Transverse colon (tissue), 4 donors: ENCODE data around the gene SP100. TPM values are rescaled to one million over a fixed set of nuclear protein-coding genes. Genes with fewer than 3 reads are reported as not detected.

Source experiments
- DNase-seq: peaks from one replicate; pipeline ENCODE4 v3.0.0-alpha.2; 2019
- H3K27ac ChIP-seq, 4 donors: fragments of 200-600 bp; sonication (generic); 2 replicates each; pipeline ENCODE4 v1.5.1; 2016 to 2018; ENCODE audit warnings: inconsistent platforms in 4 of 4
- H3K27me3 ChIP-seq: fragments of 200-600 bp; sonication (generic); 2 replicates; pipeline ENCODE4 v1.5.1; 2017; ENCODE audit warnings: inconsistent platforms
- H3K36me3 ChIP-seq, 4 donors: fragments of 200-600 bp; sonication (generic); 2 replicates each; pipeline ENCODE4 v1.5.1; 2017 to 2019; ENCODE audit warnings: inconsistent platforms in 4 of 4
- H3K4me1 ChIP-seq, 4 donors: fragments of 200-600 bp; sonication (generic); 2 replicates each; pipeline ENCODE4 v1.5.1; 2017 to 2020; ENCODE audit warnings: inconsistent platforms in 4 of 4
- H3K4me3 ChIP-seq, 4 donors: fragments of 200-600 bp; sonication (generic); 1 replicate in 1 of 4; 2 replicates in 3 of 4; pipeline versions ENCODE4 v1.5.1 to v1.6.1; 2017 to 2019; ENCODE audit warnings: inconsistent platforms in 4 of 4
- H3K9me3 ChIP-seq, 2 donors: fragments of 200-600 bp; sonication (generic); 2 replicates each; pipeline ENCODE4 v1.5.1; 2017 to 2019; ENCODE audit warnings: inconsistent platforms in 2 of 2
- EP300 ChIP-seq: sonication (generic); formaldehyde crosslinking; IDR thresholded peaks from one replicate; pipeline ENCODE4 v1.6.1; 2017; ENCODE audit warnings: antibody characterized with exemption, low read depth
- POLR2A ChIP-seq: fragments of 450-650 bp; IDR thresholded peaks from one replicate; pipeline ENCODE4 v1.6.1; 2016; ENCODE audit warnings: antibody characterized with exemption, mild to moderate bottlenecking, moderate library complexity
- POLR2AphosphoS5 ChIP-seq, 3 donors: sonication (generic); formaldehyde crosslinking; IDR thresholded peaks; one replicate each; pipeline ENCODE4 v1.6.1; 2016; ENCODE audit warnings: antibody characterized with exemption in 3 of 3
- WGBS, 2 donors: methylation state at CpG; one replicate each; pipeline ENCODE4 v1.1.5; 2018; ENCODE audit warnings: low coverage in 1 of 2; 5-methylcytosine and 5-hydroxymethylcytosine counted together
- in situ Hi-C, 4 donors: fragments of 200-750 bp; cut with MboI; loops; one replicate each; pipeline versions ENCODE4 v1.15.0 to v1.15.1; 2017; ENCODE audit warnings: low sequenced_read_pairs in 3 of 4, low pct_ligation_motif_present in 1 of 4, low pct_unique_long_range_greater_than_20kb in 1 of 4
- intact Hi-C: fragments of 100-400 bp; cut with DNase I; formaldehyde crosslinking; loops from one replicate; pipeline ENCODE4 v1.15.1; 2023; ENCODE audit warnings: low total_unique reads
- total RNA-seq, 4 donors: library from RNA; depleted of rRNA; stranded (reverse); fragments of >200 nt; gene quantifications; one replicate each; pipeline ENCODE4 v1.1.0, GENCODE V29; 2016
- TF ChIP-seq, protein P1 (sequence below), 5 experiments: fragments of 200-600 bp in 3 of 5; fragments of 450-650 bp in 2 of 5; sonication (generic) in 3 of 5; IDR thresholded peaks; 1 replicate in 2 of 5; 2 replicates in 3 of 5; pipeline ENCODE4 v1.5.1; 2016 to 2017; ENCODE audit warnings: antibody characterized with exemption in 5 of 5, inconsistent platforms in 3 of 5, mild to moderate bottlenecking in 2 of 5, moderate library complexity in 1 of 5

The SP100 gene
- total RNA-seq, 4 donors from 2014 or later, result 44.6 to 252 (median 99.7) TPM

DNA sequence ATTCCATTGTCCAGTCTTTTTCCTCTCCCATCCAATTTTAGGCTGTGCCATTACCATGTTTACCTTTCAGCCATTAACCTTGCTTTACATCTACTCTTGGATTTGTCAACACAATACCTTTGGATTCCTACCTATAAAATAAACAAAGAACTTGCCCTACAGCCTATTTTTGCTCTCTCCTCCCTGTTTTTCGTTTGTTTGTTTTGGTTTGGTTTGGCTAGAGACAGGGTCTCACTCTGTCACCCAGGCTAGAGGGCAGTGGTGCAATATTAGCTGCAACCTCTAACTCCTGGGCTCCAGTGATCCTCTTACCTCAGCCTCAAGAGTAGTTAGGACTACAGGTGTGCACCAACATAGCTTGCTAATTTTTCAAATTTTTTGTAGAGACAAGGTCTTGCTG lies 76.1 kb downstream of the SP100 start:
- DNase-seq, result no peak
- Histone ChIP-seq H3K27me3 (no peaks in the 10 kb centered on the region), H3K36me3 (peaks cover 0 to 29% (median 5%) of the 10 kb centered on the region in 4 donors), H3K27ac (no peak overlapping the region), H3K4me3 (no peak overlapping the region), H3K9me3 (no peaks in the 10 kb centered on the region), H3K4me1 (peaks cover 0 to 5% (median 0%) of the 10 kb centered on the region in 4 donors)
- TF ChIP-seq EP300 (no peak), POLR2A (no peak), POLR2AphosphoS5 (IDR thresholded peaks at IDR 0.05) (no peak)
- TF ChIP-seq, protein P1, sequence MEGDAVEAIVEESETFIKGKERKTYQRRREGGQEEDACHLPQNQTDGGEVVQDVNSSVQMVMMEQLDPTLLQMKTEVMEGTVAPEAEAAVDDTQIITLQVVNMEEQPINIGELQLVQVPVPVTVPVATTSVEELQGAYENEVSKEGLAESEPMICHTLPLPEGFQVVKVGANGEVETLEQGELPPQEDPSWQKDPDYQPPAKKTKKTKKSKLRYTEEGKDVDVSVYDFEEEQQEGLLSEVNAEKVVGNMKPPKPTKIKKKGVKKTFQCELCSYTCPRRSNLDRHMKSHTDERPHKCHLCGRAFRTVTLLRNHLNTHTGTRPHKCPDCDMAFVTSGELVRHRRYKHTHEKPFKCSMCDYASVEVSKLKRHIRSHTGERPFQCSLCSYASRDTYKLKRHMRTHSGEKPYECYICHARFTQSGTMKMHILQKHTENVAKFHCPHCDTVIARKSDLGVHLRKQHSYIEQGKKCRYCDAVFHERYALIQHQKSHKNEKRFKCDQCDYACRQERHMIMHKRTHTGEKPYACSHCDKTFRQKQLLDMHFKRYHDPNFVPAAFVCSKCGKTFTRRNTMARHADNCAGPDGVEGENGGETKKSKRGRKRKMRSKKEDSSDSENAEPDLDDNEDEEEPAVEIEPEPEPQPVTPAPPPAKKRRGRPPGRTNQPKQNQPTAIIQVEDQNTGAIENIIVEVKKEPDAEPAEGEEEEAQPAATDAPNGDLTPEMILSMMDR (IDR thresholded peaks at IDR 0.05), result no peak
- intact Hi-C loops, result no loop called here
- WGBS, 2 donors, result 37% methylated on average over 1 of the region's 1 CpG; no CpG with 5 or more reads in 1 of the 2 donors
- in situ Hi-C loops, result no loop called here

DNA sequence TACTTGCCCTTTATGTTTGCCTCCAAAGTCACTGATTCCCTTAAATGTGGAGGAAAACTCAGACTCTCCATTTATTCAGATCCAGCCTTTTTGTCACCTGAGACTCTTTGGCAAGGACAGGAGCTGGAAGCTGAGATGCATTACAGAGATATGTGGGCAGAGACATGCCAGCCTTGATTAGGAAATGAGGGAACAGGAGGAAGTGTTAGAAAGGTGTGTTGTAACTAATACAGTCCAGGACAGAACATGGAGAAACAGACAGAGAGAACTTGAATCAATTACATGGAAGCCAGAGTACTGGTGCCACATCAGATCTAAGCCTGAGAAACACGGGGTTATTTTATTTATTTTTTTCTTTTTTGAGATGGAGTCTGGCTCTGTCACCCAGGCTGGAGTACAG lies 79.0 kb downstream of the SP100 start:
- H3K4me1 ChIP-seq, result peaks cover 0 to 5% (median 0%) of the 10 kb centered on the region in 4 donors
- no peaks in the 10 kb centered on the region for H3K27me3 ChIP-seq
- no peak overlapping the region for H3K27ac ChIP-seq
- in situ Hi-C loops, result no loop called here
- H3K36me3 ChIP-seq, result peaks cover 0 to 38% (median 11%) of the 10 kb centered on the region in 4 donors
- WGBS, 2 donors, result 85 to 90% methylated on average over 1 of the region's 1 CpG
- no peak overlapping the region for H3K4me3 ChIP-seq
- TF ChIP-seq EP300, result no peak
- TF ChIP-seq, protein P1 (IDR thresholded peaks at IDR 0.05), result no peak
- no peak for TF ChIP-seq POLR2AphosphoS5 (IDR thresholded peaks at IDR 0.05)
- TF ChIP-seq POLR2A, result no peak
- intact Hi-C loops, result loop anchor here (5.0 kb wide), 1 partner anchor 387 kb away; no protein-coding TSS in a partner anchor
- no peaks in the 10 kb centered on the region for H3K9me3 ChIP-seq
- no peak for DNase-seq

DNA sequence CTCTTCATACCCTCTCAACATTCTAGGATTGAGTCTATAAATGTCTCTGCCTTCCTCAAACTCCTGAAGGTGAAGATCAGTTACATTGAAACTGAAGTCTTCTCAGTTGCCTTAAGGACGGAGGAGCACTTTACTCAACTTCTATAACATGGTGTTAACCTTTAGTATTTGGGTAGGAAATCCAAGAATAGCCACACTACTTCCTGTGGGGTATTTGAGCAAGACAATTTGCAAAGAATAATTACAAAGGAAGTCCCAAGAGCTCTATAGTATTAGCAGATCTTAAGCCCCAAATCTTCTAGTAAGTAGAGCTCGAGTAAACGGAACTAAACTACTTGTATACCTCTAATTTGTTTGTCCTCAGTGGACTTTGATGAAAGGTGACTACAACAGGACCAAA lies 80.9 kb downstream of the SP100 start:
- intact Hi-C loops, result loop anchor here (5.0 kb wide), 1 partner anchor 385 kb away; no protein-coding TSS in a partner anchor
- peaks cover 0 to 4% (median 0%) of the 10 kb centered on the region in 4 donors for H3K4me1 ChIP-seq
- H3K27ac ChIP-seq, result no peak overlapping the region
- no peak overlapping the region for H3K4me3 ChIP-seq
- DNase-seq, result no peak
- TF ChIP-seq, protein P1 (IDR thresholded peaks at IDR 0.05), result no peak
- TF ChIP-seq EP300 (no peak), POLR2AphosphoS5 (IDR thresholded peaks at IDR 0.05) (no peak), POLR2A (no peak)
- H3K27me3 ChIP-seq, result no peaks in the 10 kb centered on the region
- H3K36me3 ChIP-seq, result peaks cover 0 to 38% (median 9%) of the 10 kb centered on the region in 4 donors
- 71 to 89% methylated on average over 3 of the region's 3 CpGs for WGBS, 2 donors
- no peaks in the 10 kb centered on the region for H3K9me3 ChIP-seq
- in situ Hi-C loops, result no loop called here

DNA sequence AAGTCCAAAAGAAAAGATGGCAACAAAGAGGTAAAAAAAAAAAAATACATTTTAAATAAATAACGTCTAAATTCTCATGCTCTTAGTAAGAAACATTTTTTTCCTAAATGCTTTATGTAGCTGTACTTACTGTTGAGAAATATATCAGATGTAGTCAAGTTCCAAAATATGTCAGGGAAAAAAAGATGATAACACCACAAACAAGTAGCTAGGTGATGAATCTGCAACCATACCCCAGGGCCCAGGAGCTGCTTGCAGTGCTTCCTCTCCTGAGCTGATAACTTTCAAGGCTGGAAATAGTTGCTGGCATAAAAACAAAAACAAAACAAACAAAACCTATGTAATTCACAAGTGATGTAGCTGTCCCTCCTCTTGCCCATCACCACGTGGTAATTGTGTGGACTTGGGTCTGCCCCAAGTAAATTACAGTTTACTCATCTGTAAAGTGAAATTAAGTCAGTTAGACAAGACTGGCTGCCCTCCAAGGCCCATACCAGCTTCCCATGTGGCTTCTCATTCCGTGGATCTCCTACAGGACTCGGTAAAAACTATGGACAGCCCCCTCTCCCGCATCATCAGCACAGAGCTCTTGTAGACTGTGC lies 82.6 kb downstream of the SP100 start:
- intact Hi-C loops, result loop anchor here (5.0 kb wide), 1 partner anchor 384 kb away; no protein-coding TSS in a partner anchor

More for the DNA sequence above, 82.6 kb downstream of the SP100 start:
- DNase-seq, result no peak
- H3K36me3 ChIP-seq, result peaks cover 0 to 32% (median 9%) of the 10 kb centered on the region in 4 donors
- in situ Hi-C loops, result no loop called here
- no peak for TF ChIP-seq POLR2AphosphoS5 (IDR thresholded peaks at IDR 0.05)
- no peak for TF ChIP-seq POLR2A
- TF ChIP-seq, protein P1 (IDR thresholded peaks at IDR 0.05), result no peak
- TF ChIP-seq EP300, result no peak
- H3K9me3 ChIP-seq, result no peaks in the 10 kb centered on the region
- WGBS, 2 donors, result 60 to 100% methylated on average over 1 to 5 of the region's 5 CpGs
- no peak overlapping the region for H3K4me3 ChIP-seq
- no peaks in the 10 kb centered on the region for H3K27me3 ChIP-seq
- no peak overlapping the region for H3K27ac ChIP-seq
- no peaks in the 10 kb centered on the region for H3K4me1 ChIP-seq
